ENCODE measurements around the gene GPC5.

GRCh38 chr13:91564396-91564795 lies 166.0 kb downstream of the GPC5 start:
- no peak for TF ChIP-seq MBNL3 (CRISPR knock-in tag; conservative IDR thresholded peaks at IDR 0.05)
- no peak for TF ChIP-seq ZFP41 (CRISPR knock-in tag; IDR thresholded peaks at IDR 0.05; ENCODE audit: borderline replicate concordance)
- no peak for TF ChIP-seq NFIC (IDR thresholded peaks at IDR 0.05; ENCODE audit: low read length)
- no peak for TF ChIP-seq TP53 (CRISPR knock-in tag; conservative IDR thresholded peaks at IDR 0.05)
- no peak for TF ChIP-seq ELF4 (CRISPR knock-in tag; IDR thresholded peaks at IDR 0.05; ENCODE audit: borderline replicate concordance)
- no peak for TF ChIP-seq CTCF (CRISPR knock-in tag; IDR thresholded peaks at IDR 0.05)
- no peak for TF ChIP-seq RELA (CRISPR knock-in tag; IDR thresholded peaks at IDR 0.05)
- TF ChIP-seq TCF12 (IDR thresholded peaks at IDR 0.05): no peak
- no peak for TF ChIP-seq TCF12 (CRISPR knock-in tag; IDR thresholded peaks at IDR 0.05)
- TF ChIP-seq POLR2A (IDR thresholded peaks at IDR 0.05; ENCODE audit: insufficient read depth in 1 of 2, low read depth in 2 of 2, low read length in 2 of 2): no peak

Data from HepG2 (cell line).